Effector memory CD4-positive, alpha-beta T cell (primary cell): ENCODE data around the gene ZNF296.

Experiments
- DNase-seq, 3 donors: peaks; one replicate each; pipeline ENCODE4 v3.0.0-alpha.2; 2020
- H3K27ac ChIP-seq: 2 replicates; pipeline ENCODE4 v1.7.0; 2013; ENCODE audit warnings: mild to moderate bottlenecking, low read length, moderate library complexity; ENCODE audit not compliant: insufficient read depth, poor library complexity, severe bottlenecking
- H3K27me3 ChIP-seq: replicated peaks from 2 replicates; pipeline ENCODE4 v1.7.0; 2013; ENCODE audit warnings: mild to moderate bottlenecking, low read length; ENCODE audit not compliant: insufficient read depth, control insufficient read depth, poor library complexity, severe bottlenecking
- H3K36me3 ChIP-seq: 2 replicates; pipeline ENCODE4 v1.7.0; 2013; ENCODE audit warnings: mild to moderate bottlenecking, low read length, moderate library complexity; ENCODE audit not compliant: control insufficient read depth, insufficient read depth
- H3K4me1 ChIP-seq: 2 replicates; pipeline ENCODE4 v1.7.0; 2013; ENCODE audit warnings: low read length, mild to moderate bottlenecking; ENCODE audit not compliant: control insufficient read depth, insufficient read depth, poor library complexity, severe bottlenecking
- H3K4me3 ChIP-seq: 2 replicates; pipeline ENCODE4 v1.7.0; 2013; ENCODE audit warnings: low read length, low read depth, mild to moderate bottlenecking; ENCODE audit not compliant: insufficient read depth, poor library complexity, severe bottlenecking
- H3K9me3 ChIP-seq: 2 replicates; pipeline ENCODE4 v1.7.0; 2013; ENCODE audit warnings: mild to moderate bottlenecking, low read length, moderate library complexity; ENCODE audit not compliant: control insufficient read depth

The ZNF296 gene

GRCh38 chr19:45025264-45025663 lies 51.0 kb downstream of the ZNF296 start:
- no peak for DNase-seq
- Histone ChIP-seq H3K4me1 (no peaks in the 10 kb centered on the region), H3K27me3 (no peaks in the 10 kb centered on the region), H3K36me3 (peaks cover 31% of the 10 kb centered on the region), H3K27ac (no peak overlapping the region), H3K4me3 (no peak overlapping the region), H3K9me3 (no peaks in the 10 kb centered on the region)

- H3K36me3 ChIP-seq: peaks cover 23% of the 10 kb centered on the region
- no peaks in the 10 kb centered on the region for H3K27me3 ChIP-seq
- no peaks in the 10 kb centered on the region for H3K4me1 ChIP-seq
- no peak overlapping the region for H3K4me3 ChIP-seq
- H3K27ac ChIP-seq: no peak overlapping the region
- no peaks in the 10 kb centered on the region for H3K9me3 ChIP-seq
- no peak for DNase-seq
Observed at GRCh38 chr19:45023048-45023447, 53.2 kb downstream of the ZNF296 start.

GRCh38 chr19:45021971-45022370 lies 54.3 kb downstream of the ZNF296 start:
- H3K36me3 ChIP-seq: peaks cover 16% of the 10 kb centered on the region
- H3K27me3 ChIP-seq: no peaks in the 10 kb centered on the region
- peaks cover 2% of the 10 kb centered on the region for H3K4me1 ChIP-seq
- H3K4me3 ChIP-seq: no peak overlapping the region
- no peak for DNase-seq
- no peak overlapping the region for H3K27ac ChIP-seq
- H3K9me3 ChIP-seq: no peaks in the 10 kb centered on the region
